HG02759 (cell line): Measurements from ENCODE around the gene MCTP2.
"Not testable (repeated sequence)": the region's sequence is repeated elsewhere in the genome, so short reads cannot be mapped to it uniquely, and the experiment has no call there.

Experiments used
- ATAC-seq: cut with Tn5 transposase; IDR thresholded peaks from one replicate; pipeline ENCODE4 v1.9.1; 2021; ENCODE audit warnings: mild to moderate bottlenecking, moderate library complexity; ENCODE audit not compliant: unreplicated experiment

Gene MCTP2

GRCh38 chr15:94234300-94234699 is 2.9 kb downstream of the MCTP2 start:
- ATAC-seq = no peak

- ATAC-seq = no peak
These were observed 3.7 kb downstream of the MCTP2 start for GRCh38 chr15:94235041-94235440.

GRCh38 chr15:94235646-94236045 is 4.3 kb downstream of the MCTP2 start:
- no peak for ATAC-seq

- ATAC-seq = no peak
These were observed 5.2 kb downstream of the MCTP2 start for GRCh38 chr15:94236608-94237007.

GRCh38 chr15:94237903-94238302 is 6.5 kb downstream of the MCTP2 start:
- ATAC-seq = no peak

GRCh38 chr15:94238539-94239118 is 7.3 kb downstream of the MCTP2 start:
- peak; percentile 78 for ATAC-seq

GRCh38 chr15:94239474-94239873 is 8.1 kb downstream of the MCTP2 start:
- ATAC-seq = no peak

GRCh38 chr15:94240480-94240879 is 9.1 kb downstream of the MCTP2 start:
- no peak for ATAC-seq

GRCh38 chr15:94242257-94242656 is 10.9 kb downstream of the MCTP2 start:
- ATAC-seq = no peak

GRCh38 chr15:94243003-94243402 is 11.6 kb downstream of the MCTP2 start:
- ATAC-seq = not testable (repeated sequence)

- no peak for ATAC-seq
These were observed 12.1 kb downstream of the MCTP2 start for GRCh38 chr15:94243418-94243817.

GRCh38 chr15:94246016-94246415 is 14.7 kb downstream of the MCTP2 start:
- peak; percentile 57 for ATAC-seq

GRCh38 chr15:94247789-94248638 is 16.7 kb downstream of the MCTP2 start:
- no peak for ATAC-seq

GRCh38 chr15:94250801-94251200 is 19.4 kb downstream of the MCTP2 start:
- no peak for ATAC-seq

GRCh38 chr15:94252223-94252766 is 20.9 kb downstream of the MCTP2 start:
- no peak for ATAC-seq

- no peak for ATAC-seq
These were observed 21.6 kb downstream of the MCTP2 start for GRCh38 chr15:94252906-94253491.

GRCh38 chr15:94253742-94254141 is 22.4 kb downstream of the MCTP2 start:
- peak; percentile 63 for ATAC-seq

- no peak for ATAC-seq
These were observed 24.2 kb downstream of the MCTP2 start for GRCh38 chr15:94255540-94255939.

- no peak for ATAC-seq
These were observed 25.1 kb downstream of the MCTP2 start for GRCh38 chr15:94256511-94256910.

GRCh38 chr15:94257776-94258175 is 26.4 kb downstream of the MCTP2 start:
- ATAC-seq = not testable (repeated sequence)

GRCh38 chr15:94258246-94258645 is 26.9 kb downstream of the MCTP2 start:
- ATAC-seq = peak; percentile 56
